NCI-H2107 (cell line): Measurements from ENCODE around the gene TMEM190.

ENCODE experiments used
- DNase-seq: peaks from one replicate; lab custom pipeline; 2025; lab: John Stamatoyannopoulos, UW

TMEM190 gene

GRCh38 chr19:55372316-55373081 lies 4.1 kb upstream of the TMEM190 start:
- DNase-seq, result no peak

GRCh38 chr19:55373306-55373992 lies 3.2 kb upstream of the TMEM190 start:
- no peak for DNase-seq

GRCh38 chr19:55373993-55374757 lies 2.5 kb upstream of the TMEM190 start:
- DNase-seq, result no peak

GRCh38 chr19:55377356-55378131 lies 918 bp downstream of the TMEM190 start:
- no peak for DNase-seq

- no peak for DNase-seq
Observed at GRCh38 chr19:55379174-55379573, 2.5 kb downstream of the TMEM190 start.

GRCh38 chr19:55382013-55382412 lies 5.4 kb downstream of the TMEM190 start:
- no peak for DNase-seq

GRCh38 chr19:55382522-55383054 lies 6.0 kb downstream of the TMEM190 start:
- no peak for DNase-seq

GRCh38 chr19:55383279-55384130 lies 6.9 kb downstream of the TMEM190 start:
- DNase-seq, result no peak

GRCh38 chr19:55384131-55384919 lies 7.7 kb downstream of the TMEM190 start, which contains the start of gene TMEM238:
TSS of gene TMEM238 (minus strand) at chr19:55384292. CDS start at chr19:55384259, 33 bp downstream.
- no peak for DNase-seq

- DNase-seq, result peak; percentile 95
Observed at GRCh38 chr19:55384920-55385723, 8.5 kb downstream of the TMEM190 start.

- DNase-seq, result peak; percentile 95
Observed at GRCh38 chr19:55385724-55386492, 9.3 kb downstream of the TMEM190 start, which contains the start of gene RPL28. TSS of gene RPL28 (plus strand) at chr19:55385932. CDS start at chr19:55386358, 426 bp downstream.

GRCh38 chr19:55386493-55386971 lies 9.9 kb downstream of the TMEM190 start:
- no peak for DNase-seq

- DNase-seq, result no peak
Observed at GRCh38 chr19:55387736-55388497, 11.3 kb downstream of the TMEM190 start.

- no peak for DNase-seq
Observed at GRCh38 chr19:55389386-55390317, 13.0 kb downstream of the TMEM190 start.

GRCh38 chr19:55390461-55390880 lies 13.8 kb downstream of the TMEM190 start:
- DNase-seq, result no peak

GRCh38 chr19:55391191-55391670 lies 14.6 kb downstream of the TMEM190 start:
- DNase-seq, result no peak
